GM12801 (cell line): ENCODE data around the gene CPZ.

Experiments used
- TF ChIP-seq, protein P1 (sequence below): IDR thresholded peaks from one replicate; pipeline ENCODE4 v1.5.1; 2011; ENCODE audit warnings: control low read depth; ENCODE audit not compliant: insufficient read length; ENCODE audit errors: extremely low read depth

Gene CPZ

DNA sequence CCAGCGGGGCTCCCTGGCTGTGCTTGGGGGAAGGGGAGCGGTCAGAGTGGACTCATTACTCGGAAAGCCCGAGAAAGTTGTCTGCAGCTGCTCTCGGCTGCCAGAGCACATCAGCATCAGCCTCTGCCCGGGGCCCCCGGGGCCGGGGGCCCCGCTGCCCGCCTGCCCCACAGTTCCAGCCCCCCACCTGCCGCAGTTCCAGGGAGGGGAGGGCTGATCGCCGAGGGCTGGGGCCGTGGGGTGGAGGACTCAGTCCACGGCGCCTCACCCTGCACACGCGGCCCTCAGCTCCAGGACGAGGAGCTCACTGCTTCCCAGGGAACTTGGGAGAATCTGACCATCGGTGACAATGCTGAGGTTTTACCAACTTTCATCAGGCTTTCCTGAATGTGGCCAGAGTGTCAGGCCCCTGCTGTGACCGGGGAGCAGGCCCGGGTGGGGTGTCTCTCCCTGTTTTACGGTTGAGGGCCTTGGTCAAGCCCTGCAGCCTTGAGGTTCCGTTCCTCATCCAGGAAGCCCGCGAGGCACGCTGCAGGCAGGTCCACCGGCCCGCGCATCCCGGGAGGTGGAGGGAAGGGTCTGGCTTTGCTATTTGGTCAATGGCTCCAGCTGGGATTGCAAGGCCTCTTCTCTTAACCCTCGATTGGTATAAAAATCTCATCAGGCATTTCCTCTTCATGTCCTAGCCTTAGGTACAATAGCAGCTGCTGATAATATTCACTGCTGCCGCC, 57.2 kb downstream of the CPZ start:
- TF ChIP-seq, protein P1, sequence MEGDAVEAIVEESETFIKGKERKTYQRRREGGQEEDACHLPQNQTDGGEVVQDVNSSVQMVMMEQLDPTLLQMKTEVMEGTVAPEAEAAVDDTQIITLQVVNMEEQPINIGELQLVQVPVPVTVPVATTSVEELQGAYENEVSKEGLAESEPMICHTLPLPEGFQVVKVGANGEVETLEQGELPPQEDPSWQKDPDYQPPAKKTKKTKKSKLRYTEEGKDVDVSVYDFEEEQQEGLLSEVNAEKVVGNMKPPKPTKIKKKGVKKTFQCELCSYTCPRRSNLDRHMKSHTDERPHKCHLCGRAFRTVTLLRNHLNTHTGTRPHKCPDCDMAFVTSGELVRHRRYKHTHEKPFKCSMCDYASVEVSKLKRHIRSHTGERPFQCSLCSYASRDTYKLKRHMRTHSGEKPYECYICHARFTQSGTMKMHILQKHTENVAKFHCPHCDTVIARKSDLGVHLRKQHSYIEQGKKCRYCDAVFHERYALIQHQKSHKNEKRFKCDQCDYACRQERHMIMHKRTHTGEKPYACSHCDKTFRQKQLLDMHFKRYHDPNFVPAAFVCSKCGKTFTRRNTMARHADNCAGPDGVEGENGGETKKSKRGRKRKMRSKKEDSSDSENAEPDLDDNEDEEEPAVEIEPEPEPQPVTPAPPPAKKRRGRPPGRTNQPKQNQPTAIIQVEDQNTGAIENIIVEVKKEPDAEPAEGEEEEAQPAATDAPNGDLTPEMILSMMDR: no peak

DNA sequence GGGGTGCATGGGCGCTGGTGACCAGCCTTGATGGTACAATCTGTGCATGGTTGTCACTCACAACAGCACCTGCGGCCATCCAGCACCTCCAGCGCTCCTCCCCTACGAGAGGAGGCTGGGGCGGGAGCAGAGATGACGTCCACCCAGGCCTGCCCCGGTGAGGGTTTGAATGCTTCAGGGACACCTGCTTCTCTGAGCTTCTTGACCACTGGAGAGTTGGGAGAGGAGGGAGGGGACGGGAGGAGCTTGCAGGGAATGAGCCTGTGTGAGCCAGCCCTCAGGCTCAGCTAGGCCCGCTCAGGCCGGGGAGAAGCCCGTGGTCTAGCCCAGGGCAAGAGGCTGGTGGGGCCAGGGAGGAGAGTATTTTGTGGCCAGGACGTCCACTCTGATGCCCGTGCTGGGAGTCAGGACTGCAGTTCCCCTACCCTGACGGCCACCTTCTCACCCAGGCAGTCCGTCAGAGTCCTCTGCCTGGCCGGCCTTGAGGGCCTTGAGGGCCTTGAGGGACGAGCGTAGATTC, 59.2 kb downstream of the CPZ start:
- TF ChIP-seq, protein P1: no peak

DNA sequence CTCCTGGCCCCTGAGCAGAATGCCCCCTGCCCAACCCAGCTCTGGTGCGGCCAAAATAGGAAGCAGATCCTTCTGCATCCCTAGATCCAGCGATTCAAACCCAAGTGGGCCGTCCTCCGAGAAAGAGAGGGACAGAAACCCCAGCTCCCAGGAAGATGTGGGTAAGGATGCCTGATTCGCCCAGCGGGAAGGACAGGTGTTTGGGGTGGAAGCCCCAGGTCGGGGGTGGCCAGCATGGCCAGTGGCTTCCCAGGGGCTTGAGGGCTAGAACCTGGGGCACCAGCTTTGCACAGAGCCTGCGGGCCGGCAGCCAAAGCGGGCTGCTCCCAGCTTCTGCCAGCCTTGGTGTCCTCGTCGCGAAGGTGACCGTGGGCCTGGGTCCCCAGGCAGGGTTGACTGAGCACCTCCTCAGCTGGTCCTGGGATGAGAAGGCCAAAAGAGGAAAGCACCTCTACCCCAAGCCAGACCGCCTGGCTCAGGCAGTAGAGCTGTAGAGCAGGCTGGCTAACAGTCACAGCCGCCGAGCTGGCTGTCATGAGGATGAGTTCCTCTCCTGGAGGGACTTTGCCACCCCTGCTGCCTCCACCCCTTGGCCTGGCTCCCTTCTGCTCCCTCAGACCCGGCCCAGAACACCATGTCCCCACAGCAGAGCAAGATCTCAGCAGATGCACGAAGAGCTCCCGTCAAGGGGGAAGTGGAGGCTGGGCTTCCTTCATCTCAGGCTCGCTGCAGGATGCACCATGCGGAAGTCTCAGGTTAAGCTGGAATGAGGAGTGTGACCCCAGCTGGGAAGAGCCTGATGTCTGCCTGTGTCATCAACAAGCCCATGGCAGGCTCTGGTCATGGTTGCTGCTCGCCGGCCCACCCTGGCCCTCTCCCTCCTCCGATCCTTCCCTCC, 59.9 kb downstream of the CPZ start:
- TF ChIP-seq, protein P1: no peak

DNA sequence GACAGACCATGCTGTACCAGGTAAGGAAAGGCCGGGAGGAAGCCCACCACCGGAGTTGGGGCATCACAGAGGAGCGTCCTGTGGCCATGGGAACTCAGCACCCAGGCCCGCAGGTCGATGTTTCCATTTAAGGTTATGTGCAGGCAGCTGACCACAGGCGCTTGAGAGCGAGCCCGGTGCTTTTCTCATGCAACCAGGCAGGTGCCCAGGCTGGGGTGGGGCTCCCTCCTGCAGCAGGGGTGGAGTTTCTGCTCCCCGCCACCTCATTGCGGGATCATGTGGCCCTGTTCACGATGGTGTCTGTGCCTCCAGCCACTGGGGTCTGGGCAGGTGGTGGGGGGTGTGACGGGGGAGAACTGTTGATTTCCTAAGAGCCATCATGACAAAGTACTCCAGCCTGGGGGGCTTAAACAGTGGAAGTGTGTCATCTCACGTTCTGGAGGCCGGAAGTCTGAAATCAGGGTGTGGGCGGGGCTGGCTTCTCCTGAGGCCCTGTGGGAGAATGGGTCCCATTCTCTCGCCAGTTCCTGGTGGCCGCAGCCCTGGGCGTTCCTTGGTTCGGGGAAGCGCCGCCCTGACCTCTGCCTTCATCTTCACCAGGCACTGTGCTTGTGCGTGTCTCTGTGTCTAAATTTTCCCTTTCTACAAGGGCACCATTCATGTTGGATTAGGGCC, 60.9 kb downstream of the CPZ start:
- TF ChIP-seq, protein P1: no peak

DNA sequence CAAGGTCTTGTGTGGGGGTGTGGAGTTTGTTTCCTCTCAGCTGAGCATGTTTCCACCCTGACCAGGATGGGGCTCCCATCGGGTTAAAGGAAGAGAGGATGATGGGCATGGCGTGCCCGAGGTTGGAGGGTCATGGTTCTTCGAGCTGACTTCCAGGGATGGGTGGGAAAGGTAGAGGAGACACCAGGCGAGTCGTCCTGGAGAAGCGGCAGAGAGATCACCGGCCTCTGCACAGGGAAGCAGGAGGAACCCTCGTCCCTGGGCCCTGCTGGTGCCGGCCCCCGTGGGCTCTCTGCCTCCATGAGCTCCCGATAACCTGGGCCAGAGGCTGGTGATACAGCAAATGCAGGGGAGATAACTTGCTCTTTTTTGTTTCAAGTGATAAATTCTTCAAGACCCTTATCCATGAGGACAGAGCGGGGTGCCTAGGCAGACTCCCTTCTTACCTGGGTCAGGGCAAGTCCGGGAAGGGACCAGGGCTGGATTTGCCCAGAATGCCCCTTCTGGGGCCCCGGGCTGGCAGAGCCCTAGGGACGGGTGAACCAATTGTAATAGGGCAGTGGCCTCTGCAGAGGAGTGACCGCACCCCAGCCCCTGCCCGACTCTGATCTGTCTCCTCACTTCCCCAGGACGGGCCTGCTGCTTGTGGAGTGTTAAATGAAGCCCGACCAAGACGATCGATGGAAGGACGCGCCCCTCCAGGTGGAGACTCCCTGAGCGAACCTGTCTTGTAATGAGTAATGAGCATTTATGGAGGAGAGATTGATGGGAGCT, 63.0 kb downstream of the CPZ start:
- TF ChIP-seq, protein P1: no peak

DNA sequence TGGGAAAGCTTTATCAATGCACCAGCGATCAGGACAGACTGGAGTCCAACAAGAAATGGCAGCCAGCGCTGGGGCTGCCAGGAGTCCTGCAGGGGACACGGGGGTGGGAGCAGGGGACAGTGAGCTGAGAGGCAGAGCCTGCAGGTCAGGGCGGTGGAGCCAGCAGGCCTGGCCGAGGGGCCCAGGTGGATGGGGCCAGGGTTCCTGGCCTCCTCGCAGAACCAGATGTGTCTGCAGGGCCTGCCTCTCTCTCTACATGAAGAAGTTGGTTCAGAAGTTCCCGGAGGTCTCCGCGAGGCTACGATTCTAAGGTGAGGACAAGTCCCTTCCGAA, 63.6 kb downstream of the CPZ start:
- TF ChIP-seq, protein P1: no peak
